Measurements from ENCODE around the gene GRIA3.

GRIA3 gene

GRCh38 chrX:123487236-123487635 is 303.2 kb downstream of the GRIA3 start:
- no peak overlapping the region for H2AFZ ChIP-seq (ENCODE audit: low read length)
- H3K27me3 ChIP-seq (ENCODE audit: insufficient read depth, low read length), result no peaks in the 10 kb centered on the region
- H3K9me2 ChIP-seq (ENCODE audit: low read depth, low read length), result no peaks in the 10 kb centered on the region
- H3K9ac ChIP-seq (ENCODE audit: low read length), result no peak overlapping the region
- no peaks in the 10 kb centered on the region for H3K36me3 ChIP-seq (ENCODE audit: insufficient read depth, low read length)
- no peak overlapping the region for H3K27ac ChIP-seq (ENCODE audit: low read depth, low read length, poor library complexity, severe bottlenecking)
- no peak overlapping the region for H3K4me2 ChIP-seq (ENCODE audit: low read length)
- TF ChIP-seq CTCF (IDR thresholded peaks at IDR 0.05; ENCODE audit: low read length), result no peak
- TF ChIP-seq EZH2 (IDR thresholded peaks at IDR 0.05; ENCODE audit: borderline replicate concordance, low read length), result no peak
- no peaks in the 10 kb centered on the region for H3K79me2 ChIP-seq (ENCODE audit: insufficient read depth, low read length)
- H3K4me1 ChIP-seq (ENCODE audit: insufficient read depth, low read length, severe bottlenecking), result no peaks in the 10 kb centered on the region
- H3K4me3 ChIP-seq (ENCODE audit: low read depth, low read length, poor library complexity, severe bottlenecking), result no peak overlapping the region
- no peaks in the 10 kb centered on the region for H3K9me3 ChIP-seq (ENCODE audit: low read length)
- no peaks in the 10 kb centered on the region for H3F3A ChIP-seq (ENCODE audit: insufficient read depth, low read length)
- H4K20me1 ChIP-seq (ENCODE audit: insufficient read depth, low read length), result no peaks in the 10 kb centered on the region

- Histone ChIP-seq H3K9me3 (ENCODE audit: low read length) (no peaks in the 10 kb centered on the region), H3K79me2 (ENCODE audit: insufficient read depth, low read length) (no peaks in the 10 kb centered on the region), H2AFZ (ENCODE audit: low read length) (no peak overlapping the region), H3K9me2 (ENCODE audit: low read depth, low read length) (no peaks in the 10 kb centered on the region), H3K36me3 (ENCODE audit: insufficient read depth, low read length) (no peaks in the 10 kb centered on the region), H3K27me3 (ENCODE audit: insufficient read depth, low read length) (no peaks in the 10 kb centered on the region), H3K4me3 (ENCODE audit: low read depth, low read length, poor library complexity, severe bottlenecking) (no peak overlapping the region), H4K20me1 (ENCODE audit: insufficient read depth, low read length) (no peaks in the 10 kb centered on the region), H3K4me2 (ENCODE audit: low read length) (no peak overlapping the region), H3F3A (ENCODE audit: insufficient read depth, low read length) (no peaks in the 10 kb centered on the region), H3K27ac (ENCODE audit: low read depth, low read length, poor library complexity, severe bottlenecking) (no peak overlapping the region), H3K4me1 (ENCODE audit: insufficient read depth, low read length, severe bottlenecking) (no peaks in the 10 kb centered on the region), H3K9ac (ENCODE audit: low read length) (no peak overlapping the region)
- TF ChIP-seq EZH2 (IDR thresholded peaks at IDR 0.05; ENCODE audit: borderline replicate concordance, low read length) (no peak), CTCF (IDR thresholded peaks at IDR 0.05; ENCODE audit: low read length) (no peak)
Measured at GRCh38 chrX:123487669-123488068, 303.6 kb downstream of the GRIA3 start.

- Histone ChIP-seq H3K4me1 (ENCODE audit: insufficient read depth, low read length, severe bottlenecking) (no peaks in the 10 kb centered on the region), H3K9ac (ENCODE audit: low read length) (no peak overlapping the region), H3K79me2 (ENCODE audit: insufficient read depth, low read length) (no peaks in the 10 kb centered on the region), H4K20me1 (ENCODE audit: insufficient read depth, low read length) (no peaks in the 10 kb centered on the region), H3K4me2 (ENCODE audit: low read length) (no peak overlapping the region), H3F3A (ENCODE audit: insufficient read depth, low read length) (no peaks in the 10 kb centered on the region), H3K36me3 (ENCODE audit: insufficient read depth, low read length) (no peaks in the 10 kb centered on the region), H3K27ac (ENCODE audit: low read depth, low read length, poor library complexity, severe bottlenecking) (no peak overlapping the region), H3K9me2 (ENCODE audit: low read depth, low read length) (no peaks in the 10 kb centered on the region), H2AFZ (ENCODE audit: low read length) (no peak overlapping the region), H3K4me3 (ENCODE audit: low read depth, low read length, poor library complexity, severe bottlenecking) (no peak overlapping the region), H3K27me3 (ENCODE audit: insufficient read depth, low read length) (no peaks in the 10 kb centered on the region), H3K9me3 (ENCODE audit: low read length) (no peaks in the 10 kb centered on the region)
- no peak for TF ChIP-seq EZH2 (IDR thresholded peaks at IDR 0.05; ENCODE audit: borderline replicate concordance, low read length)
- TF ChIP-seq CTCF (IDR thresholded peaks at IDR 0.05; ENCODE audit: low read length), result no peak
Measured at GRCh38 chrX:123489011-123489410, 304.9 kb downstream of the GRIA3 start.
